IPS DF 19.7 (cell line): ENCODE results near the gene DHRS3.

ENCODE experiments used
- DNase-seq: peaks from one replicate; pipeline ENCODE4 v3.0.0-alpha.2; 2013; ENCODE audit warnings: low read depth, low spot score

The DHRS3 gene

DNA sequence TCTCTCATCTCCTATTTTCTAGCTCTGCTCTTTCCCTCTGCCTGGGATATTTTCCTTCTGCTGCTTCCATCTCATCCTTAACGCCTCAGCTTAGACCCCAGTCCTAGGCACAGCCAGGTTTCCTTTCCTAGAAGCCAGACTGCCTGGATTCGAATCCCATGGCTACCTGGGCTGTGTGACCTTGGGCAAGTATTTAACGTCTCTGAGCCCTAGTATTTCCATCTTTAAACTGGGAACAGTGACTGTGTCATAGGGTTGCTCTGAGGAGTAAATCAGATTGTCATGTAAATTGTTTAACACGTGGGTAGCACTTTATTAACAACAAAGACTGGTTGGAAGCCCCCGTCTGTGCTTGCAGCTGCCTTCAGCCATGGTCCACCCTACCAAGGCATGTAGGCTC, 18.4 kb downstream of the DHRS3 start:
- DNase-seq, result no peak

GRCh38 chr1:12598974-12599373, 19.0 kb downstream of the DHRS3 start:
- DNase-seq, result no peak

DNA sequence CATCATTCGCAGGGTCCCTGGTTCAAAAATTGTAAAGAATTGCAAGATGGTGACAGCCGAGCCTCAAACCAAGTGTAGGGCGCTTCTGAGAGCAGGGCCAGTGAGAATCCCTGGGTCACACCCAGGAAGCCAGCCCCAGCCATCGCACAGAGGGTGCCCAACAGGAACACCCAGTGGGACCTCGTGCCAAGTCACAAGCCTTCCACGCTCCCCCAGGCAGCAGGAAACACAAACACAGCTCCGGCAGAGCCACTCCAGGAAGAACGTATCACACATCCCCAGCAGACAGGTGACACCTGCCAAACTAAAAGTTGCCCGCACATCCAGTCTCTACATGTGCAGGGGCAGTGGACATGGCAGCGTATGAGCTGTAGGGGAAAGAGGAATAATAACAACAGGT, 20.2 kb downstream of the DHRS3 start:
- DNase-seq, result no peak

DNA sequence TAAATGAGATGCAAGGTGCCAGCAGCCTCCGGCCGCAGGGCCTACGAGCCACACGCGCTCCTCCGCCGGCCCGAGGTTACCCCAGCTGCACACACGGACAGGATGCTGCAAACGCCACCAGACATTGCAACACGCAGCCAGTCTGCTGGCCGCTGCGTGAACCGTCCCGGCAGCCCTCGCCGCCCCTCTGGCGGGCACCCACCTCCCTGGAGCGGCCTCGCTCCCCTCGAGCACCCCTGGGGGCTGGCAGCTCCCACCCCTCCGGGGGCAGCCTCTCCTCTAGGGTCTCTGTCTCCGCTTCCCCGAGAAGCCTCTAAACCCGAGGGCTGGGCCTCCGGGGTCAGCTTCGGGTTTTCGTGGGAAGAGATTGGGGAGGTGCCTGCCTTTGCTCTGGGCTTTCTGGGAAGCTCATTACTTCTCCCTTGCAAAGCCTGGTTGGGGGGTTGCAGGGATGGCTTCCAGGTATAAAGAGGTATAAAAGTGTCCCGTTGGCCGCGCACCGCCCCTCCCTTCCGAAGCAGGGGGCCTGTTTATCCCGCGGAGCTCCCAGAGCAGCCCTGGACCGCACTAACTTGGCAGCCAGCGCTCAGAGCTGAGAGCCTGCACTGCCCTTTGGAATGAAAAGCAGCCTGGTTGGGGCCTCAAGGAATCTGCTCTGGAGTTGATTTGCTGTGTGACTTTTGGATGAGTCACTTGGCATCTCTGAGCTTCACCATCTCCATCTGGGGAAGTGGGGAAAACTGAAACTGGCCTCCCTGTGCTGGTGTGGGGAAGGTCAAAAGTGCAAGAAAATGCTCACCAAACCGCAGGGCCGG, 21.8 kb downstream of the DHRS3 start:
- DNase-seq, result no peak

- no peak for DNase-seq
Measured at GRCh38 chr1:12595757-12596006, 22.3 kb downstream of the DHRS3 start.

GRCh38 chr1:12594966-12595756, 22.8 kb downstream of the DHRS3 start:
- no peak for DNase-seq

DNA sequence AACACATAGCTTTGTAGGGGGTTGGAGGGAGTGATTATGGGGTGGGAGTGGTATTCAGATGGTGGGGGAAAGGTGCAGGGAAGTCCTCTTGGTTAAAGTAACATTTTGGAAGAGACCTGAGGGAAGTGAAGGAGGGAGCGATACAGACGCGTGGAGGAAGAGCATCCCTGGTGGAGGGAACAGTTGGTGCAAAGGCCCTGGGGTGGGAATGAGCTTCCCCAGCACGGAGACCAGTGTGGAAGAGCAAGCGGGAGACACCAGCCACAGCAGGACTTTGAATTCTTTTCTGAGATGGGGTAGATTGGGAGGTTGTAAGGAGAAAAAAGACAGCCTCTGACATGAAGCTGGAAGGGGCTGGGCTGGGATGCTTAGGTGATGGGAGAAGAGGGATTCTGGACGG, 23.5 kb downstream of the DHRS3 start:
- DNase-seq, result no peak

- no peak for DNase-seq
Measured at GRCh38 chr1:12593621-12594066, 24.4 kb downstream of the DHRS3 start.

DNA sequence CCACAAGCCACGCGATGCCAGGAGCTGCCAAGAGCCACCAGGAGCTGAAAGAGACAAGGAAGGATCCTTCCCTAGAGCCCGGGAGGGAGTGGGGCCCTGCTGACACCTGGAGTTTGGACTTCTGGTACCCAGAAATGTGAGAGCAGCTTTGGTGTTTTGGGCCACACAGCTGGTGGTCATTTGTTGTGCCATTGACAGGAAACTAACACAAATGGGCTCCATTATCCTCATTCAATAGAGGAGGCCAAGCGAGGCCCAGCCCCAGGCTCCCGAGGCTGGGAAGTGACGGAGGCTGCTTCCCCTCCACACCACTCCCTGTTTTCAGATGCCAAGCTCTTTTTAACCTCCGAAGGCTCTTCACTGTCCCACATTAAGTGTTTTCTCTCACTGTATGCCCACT, 25.5 kb downstream of the DHRS3 start:
- no peak for DNase-seq

DNA sequence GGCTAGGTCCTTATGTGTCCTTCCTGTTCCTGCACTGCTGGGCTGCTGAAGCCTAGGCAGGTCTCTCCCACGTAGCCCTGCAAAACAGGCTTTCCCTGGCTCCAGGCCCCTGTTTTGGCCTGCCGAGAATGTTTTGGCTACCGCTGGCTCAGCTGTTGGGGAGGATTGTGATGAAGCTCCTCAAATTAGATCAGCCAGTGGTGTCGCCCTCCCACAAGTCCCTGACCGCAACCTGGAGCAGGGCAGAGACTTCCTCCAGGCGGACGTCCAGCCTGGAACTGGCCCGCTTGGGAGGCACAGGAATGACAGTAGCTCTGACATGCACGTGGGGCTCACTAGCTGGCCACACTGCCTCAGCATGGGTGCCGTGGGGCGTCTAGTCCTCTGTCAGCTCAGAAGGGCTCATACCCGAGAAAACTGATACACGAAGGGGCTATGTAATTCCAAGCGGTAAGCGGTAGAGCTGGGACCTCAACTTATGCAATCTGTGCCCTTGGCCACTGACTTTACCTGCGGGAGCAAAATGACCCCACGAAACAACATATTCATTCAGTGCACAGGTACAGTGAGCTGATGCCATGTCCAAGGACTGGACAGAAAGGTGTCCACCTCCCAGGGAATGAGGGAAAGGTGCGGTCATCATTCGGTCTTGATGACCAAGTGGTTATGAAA, 26.6 kb downstream of the DHRS3 start:
- no peak for DNase-seq

DNA sequence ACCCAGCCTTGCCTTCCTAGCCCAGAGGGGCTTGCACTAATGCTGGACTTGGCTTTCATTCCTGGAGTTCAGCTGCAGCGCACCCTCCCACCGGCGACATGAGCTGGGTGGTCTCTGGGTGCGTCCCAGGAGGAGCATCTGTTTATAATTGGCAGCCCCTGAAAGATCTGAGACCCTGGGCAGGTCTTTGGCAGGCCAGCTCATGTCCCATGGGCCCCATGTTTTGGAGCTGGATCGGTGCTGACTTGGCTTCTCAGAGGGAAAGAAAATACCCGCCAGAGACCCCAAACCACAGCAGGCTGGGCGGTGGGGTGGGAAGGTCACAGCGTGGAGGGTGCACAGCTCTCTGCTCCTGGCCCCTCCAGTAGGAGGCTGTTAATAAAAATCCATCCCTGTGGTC, 29.3 kb downstream of the DHRS3 start:
- DNase-seq, result no peak

DNA sequence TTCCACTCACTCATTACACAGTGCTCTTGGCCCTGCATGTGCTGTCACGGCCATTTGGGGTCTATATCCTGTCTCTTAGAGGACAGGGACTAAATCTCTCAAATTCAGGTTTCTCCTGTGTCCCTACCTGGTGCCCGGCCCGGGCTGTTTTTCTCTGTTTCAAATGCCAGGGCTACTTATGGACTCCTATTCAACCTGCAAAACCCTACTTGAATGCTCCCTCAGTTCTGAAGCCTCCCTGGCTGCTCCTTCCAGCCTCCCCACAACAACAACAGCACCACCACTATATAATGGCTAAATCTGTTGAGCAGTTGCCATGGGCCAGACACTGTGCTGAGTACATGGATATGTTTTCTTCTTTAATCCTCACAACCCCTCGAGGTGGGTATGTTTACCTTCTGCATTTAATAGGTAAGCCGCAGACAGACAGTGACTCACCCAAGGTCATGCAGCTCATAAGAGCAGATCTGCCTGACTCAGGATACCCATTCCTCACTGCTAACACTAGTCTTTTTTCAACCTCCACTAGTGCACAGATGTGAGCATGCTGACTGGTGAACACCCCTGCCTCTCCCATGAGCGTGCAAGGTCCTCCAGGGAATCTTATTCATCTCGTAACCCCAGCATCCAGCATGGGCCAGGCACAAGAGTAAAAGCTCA, 29.9 kb downstream of the DHRS3 start:
- no peak for DNase-seq

GRCh38 chr1:12585951-12586942, 31.8 kb downstream of the DHRS3 start:
- DNase-seq, result no peak

- DNase-seq, result no peak
Measured at GRCh38 chr1:12585536-12585935, 32.5 kb downstream of the DHRS3 start.

- DNase-seq, result no peak
Measured at GRCh38 chr1:12584900-12585525, 33.0 kb downstream of the DHRS3 start.

- DNase-seq, result no peak
Measured at GRCh38 chr1:12583484-12583883, 34.5 kb downstream of the DHRS3 start.

DNA sequence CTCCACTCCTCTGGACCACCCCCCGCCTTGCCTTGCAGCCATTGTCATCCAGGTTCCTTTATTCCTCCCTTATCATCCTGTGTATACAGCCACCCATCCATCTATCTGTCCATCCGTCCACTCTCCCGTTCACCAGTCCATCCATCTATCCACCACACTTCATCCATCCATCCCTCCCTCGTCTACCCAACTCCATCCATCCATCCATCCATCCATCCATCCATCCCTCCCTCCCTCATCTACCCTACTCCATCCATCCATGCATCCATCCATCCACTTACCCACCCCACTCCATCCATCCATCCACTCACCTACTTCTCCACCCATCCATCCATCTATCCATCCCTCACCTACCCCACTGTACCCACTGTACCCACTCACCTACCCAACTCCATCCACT, 35.4 kb downstream of the DHRS3 start:
- no peak for DNase-seq

DNA sequence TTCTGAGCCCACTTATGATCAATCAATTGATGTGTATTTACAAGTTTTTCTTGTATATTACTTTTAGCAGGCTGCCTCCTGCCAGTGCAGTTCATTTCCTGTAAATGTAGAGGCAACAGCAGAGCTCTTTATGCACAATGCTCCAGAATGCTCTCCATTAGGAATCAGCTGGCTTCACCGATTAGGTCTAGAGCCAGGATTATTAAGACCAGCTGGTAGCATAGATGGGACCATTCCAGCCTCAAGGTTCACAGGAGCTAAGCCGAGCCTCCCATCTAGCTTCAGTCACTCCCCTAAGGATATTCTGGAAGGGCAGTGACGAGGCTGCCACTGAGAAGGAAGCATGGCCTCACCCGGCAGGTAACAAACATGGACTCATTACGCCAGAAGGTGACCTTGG, 36.8 kb downstream of the DHRS3 start:
- DNase-seq, result no peak

- no peak for DNase-seq
Measured at GRCh38 chr1:12580054-12580887, 37.7 kb downstream of the DHRS3 start.
